Right hindlimb (tissue), 1 donor: ENCODE results near the gene C18orf32.
"Not testable (repeated sequence)": the region's sequence is repeated elsewhere in the genome, so short reads cannot be mapped to it uniquely, and the experiment has no call there.

Source experiments
- DNase-seq: peaks from one replicate; pipeline ENCODE4 v3.0.0-alpha.2; 2018

The C18orf32 gene

GRCh38 chr18:49500201-49500921 lies 13.3 kb upstream of the C18orf32 start:
- DNase-seq: no peak

DNA sequence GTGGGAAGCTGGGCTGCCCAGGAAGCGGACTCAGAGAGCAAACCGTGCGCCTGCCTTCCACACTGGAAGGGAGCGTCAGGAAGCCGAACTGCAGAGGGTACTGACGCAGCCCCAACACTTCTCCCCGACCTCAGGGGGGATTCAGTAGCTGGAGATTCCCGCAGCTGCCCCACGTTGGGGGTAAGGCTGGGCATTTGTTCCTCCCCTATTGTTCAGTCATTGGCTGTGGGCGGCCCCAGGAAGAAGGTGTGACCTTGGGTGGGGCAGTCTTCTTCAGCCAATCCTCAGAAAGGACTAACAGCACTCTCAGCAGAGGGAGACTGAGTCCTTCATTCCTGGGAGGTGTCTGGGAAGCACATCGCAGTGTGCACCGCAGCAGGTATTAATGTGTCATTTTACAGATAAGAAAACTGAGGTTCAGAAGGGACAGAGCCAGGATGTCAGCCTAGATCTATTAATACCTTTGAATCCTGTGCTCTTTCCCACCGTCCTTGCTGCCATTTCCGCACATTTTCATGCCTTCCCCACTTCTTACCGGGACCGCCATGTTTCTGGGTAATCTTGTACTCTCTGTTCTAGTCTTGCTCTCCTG lies 12.1 kb upstream of the C18orf32 start:
- no peak for DNase-seq

GRCh38 chr18:49495480-49495879 lies 8.4 kb upstream of the C18orf32 start:
- DNase-seq: no peak

DNA sequence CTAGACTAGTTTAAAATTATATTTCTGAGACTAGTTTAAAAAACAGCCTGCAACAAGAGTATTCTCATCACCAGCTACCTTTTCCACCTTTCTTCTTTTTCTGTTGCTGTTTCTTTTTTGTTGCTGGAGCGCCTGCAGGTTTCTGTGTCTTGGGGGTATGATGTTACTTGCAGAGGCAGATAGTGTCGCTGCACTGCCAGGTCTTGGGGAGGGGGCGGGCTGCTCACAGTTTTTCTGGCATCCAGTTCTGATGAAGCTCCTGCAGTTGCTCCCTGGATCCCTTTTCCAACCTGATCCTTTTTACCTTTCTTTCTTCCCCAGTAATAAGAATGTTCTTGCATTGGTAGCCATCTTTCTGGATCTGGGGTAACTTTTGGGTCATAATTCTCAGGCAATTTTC lies 8.0 kb upstream of the C18orf32 start:
- DNase-seq: no peak

DNA sequence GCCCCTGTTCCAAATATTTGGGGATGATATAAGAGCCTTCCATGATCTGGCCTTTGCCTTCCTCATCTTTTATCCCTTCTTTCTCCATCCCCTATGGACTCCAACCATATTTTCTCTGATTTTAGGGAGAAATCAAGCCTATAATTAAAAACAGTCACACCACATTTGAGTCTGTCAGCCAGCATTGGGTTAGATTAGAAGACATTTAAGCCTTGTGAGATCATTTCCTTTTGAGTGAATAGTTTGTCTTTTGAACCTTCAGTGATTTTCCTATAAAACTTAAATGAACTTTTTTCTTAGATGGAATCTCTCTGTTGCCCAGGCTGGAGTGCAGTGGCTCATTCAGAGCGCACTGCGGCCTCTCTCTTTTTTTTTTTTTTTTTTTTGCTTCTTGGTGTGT lies 7.6 kb upstream of the C18orf32 start:
- no peak for DNase-seq

GRCh38 chr18:49492694-49493033 lies 5.6 kb upstream of the C18orf32 start:
- no peak for DNase-seq

GRCh38 chr18:49491857-49492693 lies 5.0 kb upstream of the C18orf32 start, which contains the start of gene RPL17:
Gene RPL17 (minus strand): TSS chr18:49492465.
- peak; percentile 95 for DNase-seq

DNA sequence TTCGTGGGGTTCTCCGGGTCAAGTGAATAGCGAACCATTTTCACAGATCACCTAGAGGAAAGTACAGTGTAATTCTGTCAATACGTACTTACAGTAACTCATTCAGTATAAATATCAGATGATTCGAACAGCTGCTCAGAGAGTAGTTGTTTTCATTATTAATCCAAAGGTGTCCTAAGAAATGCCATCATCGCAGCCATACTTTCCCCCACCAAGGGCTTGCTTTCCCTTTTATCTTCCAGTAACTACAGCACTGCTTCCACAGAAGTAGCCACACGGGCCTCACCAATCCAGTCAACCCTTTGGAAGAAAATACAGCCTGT lies 4.5 kb upstream of the C18orf32 start:
- no peak for DNase-seq

DNA sequence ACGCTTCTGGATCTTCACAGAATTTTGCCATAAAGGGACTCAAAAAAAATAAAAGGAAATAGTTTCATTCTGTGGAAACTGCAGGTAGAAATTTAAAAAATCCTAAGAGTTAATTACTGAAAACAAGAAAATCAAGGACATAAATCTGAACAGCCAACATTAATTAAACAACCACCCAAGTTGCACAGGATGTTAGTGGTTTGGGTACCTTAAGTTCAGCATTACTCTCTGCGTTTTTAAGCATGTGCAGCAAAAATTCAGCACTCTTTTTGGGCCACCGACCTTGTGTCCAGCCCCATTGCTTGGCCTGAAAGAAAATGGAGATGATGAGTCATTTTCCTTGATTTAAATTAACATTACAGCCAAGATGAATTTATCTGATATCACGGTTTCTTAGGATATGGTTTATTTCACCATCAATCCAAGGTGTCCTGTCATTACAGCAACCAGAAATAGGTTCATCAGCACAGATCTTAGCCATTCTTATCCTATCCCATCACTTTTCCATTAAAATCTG lies 3.3 kb upstream of the C18orf32 start:
- no peak for DNase-seq

DNA sequence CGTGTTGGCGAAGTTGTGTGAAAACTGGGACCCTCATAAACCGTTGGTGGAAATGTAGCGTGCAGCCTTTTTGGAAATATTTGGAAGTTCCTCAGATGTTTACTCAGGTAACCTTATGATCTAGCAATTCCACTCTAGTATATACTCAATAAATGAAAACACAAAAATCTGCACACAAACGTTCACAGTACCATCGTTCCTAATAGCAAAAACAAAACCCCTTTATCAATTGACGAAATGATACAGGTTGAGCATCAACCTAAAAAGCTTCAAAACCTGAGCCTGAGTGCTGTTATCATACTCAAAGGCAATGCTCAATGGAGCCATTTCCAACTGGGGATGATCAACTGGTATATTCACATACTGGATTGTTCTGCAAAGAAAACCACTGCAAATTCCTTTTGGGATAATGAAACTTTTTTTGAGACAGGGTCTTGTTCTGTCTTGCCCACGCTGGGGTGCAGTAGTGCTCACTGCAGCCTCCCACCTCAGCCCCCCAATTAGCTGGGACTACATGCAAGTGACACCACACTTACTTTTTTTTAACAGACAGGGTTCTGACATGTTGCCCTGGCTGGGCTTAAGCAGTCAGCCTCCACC lies 777 bp upstream of the C18orf32 start:
- DNase-seq: no peak

DNA sequence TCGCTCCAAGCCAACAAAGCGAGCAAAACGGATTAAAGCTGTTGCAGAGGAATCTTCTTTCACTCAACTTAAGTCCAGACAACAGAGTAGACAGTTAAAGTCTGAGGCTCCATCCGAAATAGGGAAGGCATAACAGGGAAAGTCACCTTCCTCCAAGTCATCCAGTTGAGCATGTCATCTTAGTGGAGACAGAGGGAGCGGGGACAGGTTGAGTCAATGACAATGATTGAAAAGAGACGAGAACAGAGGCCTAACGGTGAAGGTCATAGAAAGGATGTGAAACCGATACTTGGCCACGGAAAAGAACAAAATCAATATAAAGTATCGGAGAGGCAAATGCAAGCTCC lies 455 bp downstream of the C18orf32 start:
- no peak for DNase-seq

GRCh38 chr18:49486134-49486533 lies 900 bp downstream of the C18orf32 start:
- no peak for DNase-seq

- DNase-seq: no peak
Observed at GRCh38 chr18:49483198-49483597, 3.8 kb downstream of the C18orf32 start.

DNA sequence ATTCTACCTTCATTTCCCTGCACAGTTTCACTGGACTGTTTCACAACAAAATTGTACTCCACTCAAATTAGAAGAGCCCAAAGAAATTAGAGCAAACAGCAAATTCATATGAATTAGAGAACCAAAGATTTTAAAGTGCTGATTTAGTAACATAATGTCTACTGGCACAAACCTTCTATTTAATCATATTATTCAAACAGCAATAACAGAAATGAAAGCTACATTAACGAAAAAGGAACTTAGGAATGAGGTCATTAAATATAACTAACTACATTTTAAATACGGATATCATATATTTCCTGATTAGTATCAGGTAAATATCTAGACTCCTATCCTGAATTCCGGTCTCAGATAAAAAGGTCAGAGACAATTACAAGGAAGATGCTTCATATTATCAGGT lies 5.1 kb downstream of the C18orf32 start:
- DNase-seq: no peak

DNA sequence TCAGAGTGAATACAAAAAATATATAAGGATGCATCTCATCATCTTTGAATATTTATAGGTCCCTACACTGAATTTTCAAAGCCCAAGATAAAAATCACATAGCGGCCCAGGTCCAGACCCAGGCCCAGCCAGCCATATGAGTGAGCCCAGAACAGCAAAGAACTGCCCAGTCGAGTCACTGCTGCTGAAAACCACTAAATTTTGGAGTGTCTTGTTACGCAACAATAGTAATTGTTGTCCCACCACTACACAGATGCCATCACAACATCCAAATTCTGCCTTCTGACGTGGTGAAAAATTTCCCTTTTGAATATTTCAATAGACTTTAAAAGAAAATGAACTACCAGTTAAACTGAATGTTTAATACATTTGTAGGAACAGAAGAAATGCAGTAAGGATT lies 5.7 kb downstream of the C18orf32 start:
- no peak for DNase-seq

- no peak for DNase-seq
Observed at GRCh38 chr18:49479381-49480137, 7.5 kb downstream of the C18orf32 start.

GRCh38 chr18:49476664-49477411 lies 10.2 kb downstream of the C18orf32 start:
- no peak for DNase-seq

- DNase-seq: not testable (repeated sequence)
Observed at GRCh38 chr18:49474935-49475334, 12.1 kb downstream of the C18orf32 start.

- DNase-seq: no peak
Observed at GRCh38 chr18:49473721-49474120, 13.3 kb downstream of the C18orf32 start.

DNA sequence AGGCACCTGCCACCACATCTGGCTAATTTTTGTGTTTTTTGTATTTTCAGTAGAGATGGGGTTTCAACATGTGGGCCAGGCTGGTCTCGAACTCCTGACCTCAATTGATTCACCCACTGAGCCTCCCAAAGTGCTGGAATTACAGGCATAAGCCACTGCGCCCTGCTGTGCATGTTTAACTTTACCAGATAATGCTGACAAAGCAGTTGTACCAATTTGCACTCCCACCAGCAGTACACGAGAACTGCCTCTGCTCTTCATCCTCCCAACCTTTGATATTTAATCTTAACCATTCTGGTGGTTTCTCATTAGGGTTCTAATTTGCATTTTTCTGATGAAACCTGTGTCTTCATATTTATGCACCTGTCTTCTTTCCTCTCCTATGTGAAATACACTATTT lies 14.6 kb downstream of the C18orf32 start:
- DNase-seq: no peak

DNA sequence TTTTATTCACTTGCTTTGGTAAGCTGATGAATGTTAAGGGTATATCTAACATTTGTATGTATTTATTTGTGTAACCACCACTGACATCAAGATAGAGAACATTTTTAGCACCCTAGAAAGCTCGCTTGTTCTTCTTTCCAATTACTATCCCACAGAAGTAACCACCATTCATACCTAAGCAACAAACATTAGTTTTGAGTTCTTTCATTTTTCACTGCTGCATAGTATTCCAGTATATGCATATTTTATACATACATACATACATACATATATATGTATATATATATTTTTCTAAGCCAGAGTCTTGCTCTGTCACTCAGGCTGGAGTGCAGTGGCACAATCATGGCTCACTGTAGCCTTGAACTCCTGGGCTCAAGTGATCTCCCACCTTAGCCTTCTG lies 15.5 kb downstream of the C18orf32 start:
- no peak for DNase-seq

DNA sequence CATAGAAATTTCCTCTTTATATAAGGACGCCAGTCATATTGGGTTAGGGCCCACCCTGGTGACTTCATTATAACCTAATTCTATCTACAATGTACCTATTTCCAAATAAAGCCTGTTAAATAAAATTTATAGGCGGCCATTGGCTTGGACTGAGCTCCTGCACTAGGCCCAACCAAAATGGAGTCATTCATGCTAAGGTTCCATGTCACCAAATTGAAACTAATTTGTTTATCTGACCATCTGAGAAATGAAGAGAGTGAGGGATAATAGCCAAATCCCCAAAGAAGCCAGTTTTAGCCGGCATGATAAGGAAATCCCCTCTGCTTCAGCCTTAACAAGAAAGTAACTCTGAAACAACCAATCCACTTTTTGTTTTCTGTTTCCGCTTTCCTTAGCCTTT lies 19.4 kb downstream of the C18orf32 start:
- no peak for DNase-seq
